ENCODE results near the gene CCL7.

Gene CCL7

DNA sequence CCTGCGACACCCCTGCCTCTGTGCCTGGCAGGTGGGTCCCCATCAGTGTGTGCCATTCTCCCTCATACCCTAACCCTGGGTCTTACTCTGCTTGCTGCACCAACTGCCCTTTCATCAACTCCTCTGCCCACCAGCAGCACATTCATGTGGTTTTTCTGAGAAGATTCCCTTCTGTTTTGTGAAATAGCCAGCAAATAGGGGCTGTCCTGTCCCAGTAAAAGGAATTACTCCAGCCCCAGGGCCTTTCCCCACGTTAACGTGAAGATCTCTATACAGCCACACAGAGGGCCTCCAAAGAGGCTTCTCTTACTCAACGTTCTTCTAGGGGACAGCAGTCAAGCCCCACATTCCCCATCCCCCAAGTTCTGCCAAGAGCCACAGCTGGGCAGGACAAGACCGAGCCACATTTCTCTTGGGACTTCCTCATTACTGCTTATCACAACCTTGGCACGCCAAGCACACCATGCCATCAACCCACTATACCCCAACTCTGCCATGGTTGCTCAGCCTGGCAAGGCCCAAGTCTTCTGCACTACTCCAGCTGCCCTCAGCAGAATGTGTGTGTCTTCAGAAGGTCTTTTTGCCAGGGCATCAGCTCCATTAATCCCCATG is 33.6 kb upstream of the CCL7 start:
- Histone ChIP-seq H3K27ac (ENCODE audit: low read depth, low read length, poor library complexity, severe bottlenecking) (no peak overlapping the region), H3K4me1 (ENCODE audit: insufficient read depth, low read length, severe bottlenecking) (no peaks in the 10 kb centered on the region), H3K4me3 (ENCODE audit: low read depth, low read length, poor library complexity, severe bottlenecking) (no peak overlapping the region), H4K20me1 (ENCODE audit: insufficient read depth, low read length) (no peaks in the 10 kb centered on the region), H3K9ac (ENCODE audit: low read length) (no peak overlapping the region), H3K79me2 (ENCODE audit: insufficient read depth, low read length) (no peaks in the 10 kb centered on the region), H2AFZ (ENCODE audit: low read length) (no peak overlapping the region), H3K36me3 (ENCODE audit: insufficient read depth, low read length) (no peaks in the 10 kb centered on the region), H3K9me3 (ENCODE audit: low read length) (no peaks in the 10 kb centered on the region), H3K27me3 (ENCODE audit: insufficient read depth, low read length) (no peaks in the 10 kb centered on the region), H3F3A (ENCODE audit: insufficient read depth, low read length) (no peaks in the 10 kb centered on the region), H3K9me2 (ENCODE audit: low read depth, low read length) (no peaks in the 10 kb centered on the region), H3K4me2 (ENCODE audit: low read length) (no peak overlapping the region)
- TF ChIP-seq EZH2 (IDR thresholded peaks at IDR 0.05; ENCODE audit: borderline replicate concordance, low read length), result no peak
- TF ChIP-seq, protein P1, sequence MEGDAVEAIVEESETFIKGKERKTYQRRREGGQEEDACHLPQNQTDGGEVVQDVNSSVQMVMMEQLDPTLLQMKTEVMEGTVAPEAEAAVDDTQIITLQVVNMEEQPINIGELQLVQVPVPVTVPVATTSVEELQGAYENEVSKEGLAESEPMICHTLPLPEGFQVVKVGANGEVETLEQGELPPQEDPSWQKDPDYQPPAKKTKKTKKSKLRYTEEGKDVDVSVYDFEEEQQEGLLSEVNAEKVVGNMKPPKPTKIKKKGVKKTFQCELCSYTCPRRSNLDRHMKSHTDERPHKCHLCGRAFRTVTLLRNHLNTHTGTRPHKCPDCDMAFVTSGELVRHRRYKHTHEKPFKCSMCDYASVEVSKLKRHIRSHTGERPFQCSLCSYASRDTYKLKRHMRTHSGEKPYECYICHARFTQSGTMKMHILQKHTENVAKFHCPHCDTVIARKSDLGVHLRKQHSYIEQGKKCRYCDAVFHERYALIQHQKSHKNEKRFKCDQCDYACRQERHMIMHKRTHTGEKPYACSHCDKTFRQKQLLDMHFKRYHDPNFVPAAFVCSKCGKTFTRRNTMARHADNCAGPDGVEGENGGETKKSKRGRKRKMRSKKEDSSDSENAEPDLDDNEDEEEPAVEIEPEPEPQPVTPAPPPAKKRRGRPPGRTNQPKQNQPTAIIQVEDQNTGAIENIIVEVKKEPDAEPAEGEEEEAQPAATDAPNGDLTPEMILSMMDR (IDR thresholded peaks at IDR 0.05; ENCODE audit: low read length), result no peak

- H3K9ac ChIP-seq (ENCODE audit: low read length), result no peak overlapping the region
- no peaks in the 10 kb centered on the region for H3K79me2 ChIP-seq (ENCODE audit: insufficient read depth, low read length)
- H3K9me2 ChIP-seq (ENCODE audit: low read depth, low read length), result no peaks in the 10 kb centered on the region
- H3K36me3 ChIP-seq (ENCODE audit: insufficient read depth, low read length), result no peaks in the 10 kb centered on the region
- H3K27me3 ChIP-seq (ENCODE audit: insufficient read depth, low read length), result no peaks in the 10 kb centered on the region
- TF ChIP-seq, protein P1 (IDR thresholded peaks at IDR 0.05; ENCODE audit: low read length), result no peak
- no peak for TF ChIP-seq EZH2 (IDR thresholded peaks at IDR 0.05; ENCODE audit: borderline replicate concordance, low read length)
- H3K4me1 ChIP-seq (ENCODE audit: insufficient read depth, low read length, severe bottlenecking), result no peaks in the 10 kb centered on the region
- H4K20me1 ChIP-seq (ENCODE audit: insufficient read depth, low read length), result no peaks in the 10 kb centered on the region
- no peaks in the 10 kb centered on the region for H3F3A ChIP-seq (ENCODE audit: insufficient read depth, low read length)
- H3K4me3 ChIP-seq (ENCODE audit: low read depth, low read length, poor library complexity, severe bottlenecking), result no peak overlapping the region
- H3K27ac ChIP-seq (ENCODE audit: low read depth, low read length, poor library complexity, severe bottlenecking), result no peak overlapping the region
- H2AFZ ChIP-seq (ENCODE audit: low read length), result no peak overlapping the region
- no peak overlapping the region for H3K4me2 ChIP-seq (ENCODE audit: low read length)
- H3K9me3 ChIP-seq (ENCODE audit: low read length), result no peaks in the 10 kb centered on the region
Measured at GRCh38 chr17:34237458-34237857, 32.6 kb upstream of the CCL7 start.

DNA sequence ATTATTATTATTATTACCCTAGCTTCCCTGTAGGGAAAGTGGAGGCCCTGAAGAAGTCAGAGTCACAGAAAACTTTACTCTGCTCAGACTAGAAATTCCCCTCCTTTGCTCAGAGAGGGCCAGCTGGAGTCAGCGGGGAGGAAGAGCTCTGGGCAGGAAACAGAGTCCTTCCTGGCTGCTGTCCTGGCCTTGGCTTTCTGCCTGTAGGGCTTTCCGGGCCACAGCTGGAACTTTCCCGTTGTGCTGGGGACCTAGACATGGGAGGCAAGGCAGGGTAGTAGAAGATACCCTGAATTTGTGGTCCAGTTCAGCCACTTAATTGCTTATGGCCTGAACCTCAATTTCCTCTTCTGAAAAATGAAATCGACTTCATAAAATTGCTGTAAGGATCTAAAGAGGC is 29.0 kb upstream of the CCL7 start:
- H3K4me1 ChIP-seq (ENCODE audit: insufficient read depth, low read length, severe bottlenecking), result no peaks in the 10 kb centered on the region
- no peak overlapping the region for H3K4me2 ChIP-seq (ENCODE audit: low read length)
- no peak overlapping the region for H2AFZ ChIP-seq (ENCODE audit: low read length)
- H3K9me2 ChIP-seq (ENCODE audit: low read depth, low read length), result no peaks in the 10 kb centered on the region
- no peaks in the 10 kb centered on the region for H3K36me3 ChIP-seq (ENCODE audit: insufficient read depth, low read length)
- no peaks in the 10 kb centered on the region for H4K20me1 ChIP-seq (ENCODE audit: insufficient read depth, low read length)
- H3K27ac ChIP-seq (ENCODE audit: low read depth, low read length, poor library complexity, severe bottlenecking), result no peak overlapping the region
- H3K9ac ChIP-seq (ENCODE audit: low read length), result no peak overlapping the region
- no peaks in the 10 kb centered on the region for H3K9me3 ChIP-seq (ENCODE audit: low read length)
- H3K4me3 ChIP-seq (ENCODE audit: low read depth, low read length, poor library complexity, severe bottlenecking), result no peak overlapping the region
- no peaks in the 10 kb centered on the region for H3K79me2 ChIP-seq (ENCODE audit: insufficient read depth, low read length)
- H3K27me3 ChIP-seq (ENCODE audit: insufficient read depth, low read length), result no peaks in the 10 kb centered on the region
- TF ChIP-seq, protein P1 (IDR thresholded peaks at IDR 0.05; ENCODE audit: low read length), result no peak
- no peak for TF ChIP-seq EZH2 (IDR thresholded peaks at IDR 0.05; ENCODE audit: borderline replicate concordance, low read length)
- H3F3A ChIP-seq (ENCODE audit: insufficient read depth, low read length), result no peaks in the 10 kb centered on the region
